ENCODE results near the gene JARID2. TPM values are rescaled to one million over a fixed set of nuclear protein-coding genes. Genes with fewer than 3 reads are reported as not detected.
"Not testable (repeated sequence)": the region's sequence is repeated elsewhere in the genome, so short reads cannot be mapped to it uniquely, and the experiment has no call there.

JARID2 gene
- total and polyA plus RNA-seq, 7 donors: 1.1 to 16.1 (median 4.9) TPM

DNA sequence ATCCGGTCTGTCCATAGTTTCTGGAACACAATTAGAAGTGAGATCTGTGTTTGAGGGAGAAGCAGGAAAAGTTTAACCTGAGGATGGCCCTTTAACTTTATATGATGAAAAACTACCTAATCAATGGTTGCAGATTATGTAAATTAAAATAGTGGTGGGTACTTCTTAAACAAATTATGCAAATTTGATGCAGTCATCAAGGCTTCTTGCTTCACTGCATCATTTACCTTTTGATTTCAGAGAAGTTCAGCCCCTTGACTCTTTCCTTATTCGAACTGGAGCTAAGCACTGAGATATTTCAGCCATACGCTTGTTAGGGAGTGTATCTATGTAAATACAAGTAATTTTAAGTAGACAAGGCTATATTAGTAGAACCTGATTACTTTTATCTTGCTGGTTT lies 73.8 kb downstream of the JARID2 start:
- Histone ChIP-seq H3K36me3 (ENCODE audit: insufficient read depth in 1 of 2, low read depth in 1 of 2) (no peaks in the 10 kb centered on the region), H3K4me1 (peaks cover 31% of the 10 kb centered on the region), H3K27ac (no peak overlapping the region), H3K4me3 (no peak overlapping the region), H3K27me3 (ENCODE audit: insufficient read depth in 3 of 3, low read length in 2 of 3) (no peaks in the 10 kb centered on the region), H3K9me3 (no peaks in the 10 kb centered on the region)
- WGBS, 3 donors: 93 to 94% (median 93%) methylated on average over 3 of the region's 3 CpGs
- DNase-seq: no peak
- intact Hi-C loops (cut with DNase I): loop anchor here in 1 of 2 donors (5.0 kb wide), 1 partner anchor 33 kb away; no protein-coding TSS in a partner anchor
- no peak for ATAC-seq
- TF ChIP-seq, protein P1, sequence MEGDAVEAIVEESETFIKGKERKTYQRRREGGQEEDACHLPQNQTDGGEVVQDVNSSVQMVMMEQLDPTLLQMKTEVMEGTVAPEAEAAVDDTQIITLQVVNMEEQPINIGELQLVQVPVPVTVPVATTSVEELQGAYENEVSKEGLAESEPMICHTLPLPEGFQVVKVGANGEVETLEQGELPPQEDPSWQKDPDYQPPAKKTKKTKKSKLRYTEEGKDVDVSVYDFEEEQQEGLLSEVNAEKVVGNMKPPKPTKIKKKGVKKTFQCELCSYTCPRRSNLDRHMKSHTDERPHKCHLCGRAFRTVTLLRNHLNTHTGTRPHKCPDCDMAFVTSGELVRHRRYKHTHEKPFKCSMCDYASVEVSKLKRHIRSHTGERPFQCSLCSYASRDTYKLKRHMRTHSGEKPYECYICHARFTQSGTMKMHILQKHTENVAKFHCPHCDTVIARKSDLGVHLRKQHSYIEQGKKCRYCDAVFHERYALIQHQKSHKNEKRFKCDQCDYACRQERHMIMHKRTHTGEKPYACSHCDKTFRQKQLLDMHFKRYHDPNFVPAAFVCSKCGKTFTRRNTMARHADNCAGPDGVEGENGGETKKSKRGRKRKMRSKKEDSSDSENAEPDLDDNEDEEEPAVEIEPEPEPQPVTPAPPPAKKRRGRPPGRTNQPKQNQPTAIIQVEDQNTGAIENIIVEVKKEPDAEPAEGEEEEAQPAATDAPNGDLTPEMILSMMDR (IDR thresholded peaks at IDR 0.05): no peak

DNA sequence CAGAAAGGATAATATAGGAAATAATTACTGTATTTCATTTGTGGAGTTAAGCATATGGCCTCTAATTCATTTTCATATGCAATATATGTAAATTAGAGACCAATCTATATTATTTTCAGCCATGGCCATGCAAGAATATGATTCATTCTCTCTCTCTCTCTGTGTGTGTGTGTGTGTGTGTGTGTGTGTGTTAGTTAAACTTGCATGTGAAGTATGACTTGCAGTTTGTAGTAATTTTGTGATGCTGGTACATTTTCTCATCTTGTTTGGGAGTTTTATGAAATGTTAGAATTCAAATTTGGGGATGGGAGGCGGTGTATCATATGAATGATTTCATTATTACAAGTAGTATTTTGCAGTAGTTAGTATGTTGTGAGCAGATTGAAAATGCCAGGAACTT lies 74.8 kb downstream of the JARID2 start:
- H3K9me3 ChIP-seq: no peaks in the 10 kb centered on the region
- peaks cover 31% of the 10 kb centered on the region for H3K4me1 ChIP-seq
- intact Hi-C loops (cut with DNase I): no loop called here
- DNase-seq (no peak), ATAC-seq (no peak)
- H3K27me3 ChIP-seq (ENCODE audit: insufficient read depth in 3 of 3, low read length in 2 of 3): no peaks in the 10 kb centered on the region
- H3K36me3 ChIP-seq (ENCODE audit: insufficient read depth in 1 of 2, low read depth in 1 of 2): no peaks in the 10 kb centered on the region
- 88 to 100% (median 97%) methylated on average over 1 of the region's 1 CpG for WGBS, 3 donors
- no peak overlapping the region for H3K27ac ChIP-seq
- H3K4me3 ChIP-seq: no peak overlapping the region
- TF ChIP-seq, protein P1 (IDR thresholded peaks at IDR 0.05): no peak

DNA sequence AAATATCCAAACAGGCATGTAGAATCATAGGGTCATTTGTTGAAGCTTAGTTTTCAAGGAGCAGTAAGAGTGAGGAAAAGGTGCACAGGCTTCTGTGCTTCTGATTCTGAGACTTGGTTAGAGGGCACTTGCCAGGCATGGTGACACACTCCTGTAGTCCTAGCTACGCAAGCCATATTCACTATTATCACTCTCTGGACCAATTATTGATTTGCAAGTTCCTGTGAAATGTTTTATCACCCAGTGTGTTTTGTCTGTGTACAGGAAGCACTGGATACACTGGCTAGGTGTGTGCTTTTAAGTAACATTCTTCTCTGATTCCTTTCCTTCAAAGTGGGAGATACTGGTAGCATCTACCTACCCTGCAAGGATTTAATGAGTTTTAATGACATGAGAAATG lies 76.3 kb downstream of the JARID2 start:
- Histone ChIP-seq H3K36me3 (ENCODE audit: insufficient read depth in 1 of 2, low read depth in 1 of 2) (no peaks in the 10 kb centered on the region), H3K4me1 (peaks cover 41% of the 10 kb centered on the region), H3K9me3 (no peaks in the 10 kb centered on the region), H3K27ac (no peak overlapping the region), H3K4me3 (no peak overlapping the region), H3K27me3 (ENCODE audit: insufficient read depth in 3 of 3, low read length in 2 of 3) (no peaks in the 10 kb centered on the region)
- ATAC-seq: no peak
- WGBS, 3 donors: 87 to 97% (median 90%) methylated on average over 1 of the region's 1 CpG
- intact Hi-C loops (cut with DNase I): no loop called here
- TF ChIP-seq, protein P1 (IDR thresholded peaks at IDR 0.05): no peak
- DNase-seq: no peak

DNA sequence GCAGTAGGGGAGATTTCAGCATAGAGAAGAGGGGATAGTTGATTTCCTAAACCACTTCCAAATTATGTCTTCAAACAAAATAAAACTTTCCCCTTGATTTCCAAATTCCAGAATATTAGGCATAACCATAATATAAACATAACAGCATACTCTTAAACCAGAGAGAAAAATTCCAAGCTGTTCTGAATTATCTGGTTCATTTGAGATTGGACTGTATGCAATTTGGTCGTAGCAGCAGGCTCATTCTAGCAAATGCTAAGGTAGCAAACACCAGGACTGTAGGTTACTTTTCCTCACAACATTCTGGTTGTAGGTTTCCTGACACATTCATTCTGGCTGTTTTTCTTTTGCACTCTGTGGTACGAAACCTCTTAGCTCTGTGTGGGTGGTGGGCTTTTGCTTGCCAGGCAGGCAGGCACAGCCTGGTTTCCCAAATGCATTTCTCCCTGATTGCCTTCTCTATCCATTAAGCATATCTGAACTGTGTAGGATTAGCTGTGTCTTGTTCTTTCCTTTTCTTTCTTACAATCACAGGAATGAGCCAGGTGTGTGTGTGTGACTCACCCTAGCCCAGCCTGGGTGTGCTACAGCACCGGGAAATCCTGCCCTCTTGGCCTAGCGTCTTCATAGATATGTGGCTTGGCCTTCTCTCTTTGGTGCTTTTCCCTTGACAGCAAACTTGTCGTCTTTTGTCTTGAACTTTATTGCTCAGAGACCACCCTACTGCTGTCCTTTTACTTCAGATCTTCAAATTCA lies 77.1 kb downstream of the JARID2 start:
- Histone ChIP-seq H3K4me1 (peaks cover 40% of the 10 kb centered on the region), H3K27me3 (ENCODE audit: insufficient read depth in 3 of 3, low read length in 2 of 3) (no peaks in the 10 kb centered on the region)
- WGBS, 3 donors: 61 to 63% (median 62%) methylated on average over 5 of the region's 5 CpGs

DNA sequence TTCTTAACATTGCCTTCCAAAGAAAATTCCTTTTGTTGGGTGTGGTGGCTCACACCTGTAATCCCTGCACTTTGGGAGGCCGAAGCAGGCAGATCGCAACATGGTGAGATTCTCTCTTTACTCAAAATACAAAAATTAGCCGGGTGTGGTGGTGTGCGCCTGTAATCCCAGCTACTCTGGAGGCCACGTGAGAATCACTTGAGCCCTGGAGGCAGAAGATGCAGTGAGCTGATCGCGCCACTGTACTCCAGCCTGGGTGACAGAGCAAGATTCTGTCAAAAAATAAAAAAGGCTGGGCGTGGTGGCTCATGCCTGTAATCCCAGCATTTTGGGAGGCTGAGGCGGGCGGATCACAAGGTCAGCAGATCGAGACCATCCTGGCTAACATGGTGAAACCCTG lies 77.7 kb downstream of the JARID2 start:
- H3K9me3 ChIP-seq; H3K27ac ChIP-seq; intact Hi-C loops (cut with DNase I); DNase-seq; H3K4me3 ChIP-seq; H3K36me3 ChIP-seq (ENCODE audit: insufficient read depth in 1 of 2, low read depth in 1 of 2); H3K27me3 ChIP-seq (ENCODE audit: insufficient read depth in 3 of 3, low read length in 2 of 3); ATAC-seq: not testable (repeated sequence)
- H3K4me1 ChIP-seq: peaks cover 36% of the 10 kb centered on the region
- WGBS, 3 donors: 98 to 99% (median 98%) methylated on average over 8 to 11 of the region's 11 CpGs

More for the DNA sequence above, 77.1 kb downstream of the JARID2 start:
- no peak overlapping the region for H3K27ac ChIP-seq
- ATAC-seq: peak in 2 of 4 donors; percentile 44 to 46
- H3K4me3 ChIP-seq: no peak overlapping the region
- intact Hi-C loops (cut with DNase I): no loop called here
- DNase-seq: no peak
- TF ChIP-seq, protein P1 (IDR thresholded peaks at IDR 0.05): no peak
- no peaks in the 10 kb centered on the region for H3K36me3 ChIP-seq (ENCODE audit: insufficient read depth in 1 of 2, low read depth in 1 of 2)
- no peaks in the 10 kb centered on the region for H3K9me3 ChIP-seq
